Inflammatory macrophage treated with lipopolysaccharide for 1 hour (primary cell): Measurements from ENCODE around the gene CADM3.

Experiments
- DNase-seq, 2 donors: peaks; one replicate each; pipeline ENCODE4 v3.0.0-alpha.2; 2020 to 2022

The CADM3 gene

DNA sequence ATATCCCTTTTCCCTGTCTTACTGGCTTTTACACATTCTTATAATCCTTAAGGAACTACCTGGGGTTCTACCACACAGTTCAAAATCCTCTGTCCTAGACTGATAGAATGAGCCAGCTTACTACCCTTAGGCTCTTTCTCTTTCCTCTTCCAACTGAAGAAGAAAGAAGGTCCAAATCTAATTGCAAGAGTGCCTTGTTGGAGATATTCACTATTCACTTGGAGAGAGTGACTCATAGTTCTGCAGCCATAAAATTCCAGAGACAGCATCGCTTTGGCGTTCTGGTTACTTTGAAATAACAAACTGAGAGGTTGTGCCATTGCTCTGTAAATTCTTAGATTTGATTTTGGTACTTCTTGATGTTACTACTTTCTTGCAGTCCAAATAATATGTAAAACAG is 4.2 kb downstream of the CADM3 start:
- DNase-seq = no peak

DNA sequence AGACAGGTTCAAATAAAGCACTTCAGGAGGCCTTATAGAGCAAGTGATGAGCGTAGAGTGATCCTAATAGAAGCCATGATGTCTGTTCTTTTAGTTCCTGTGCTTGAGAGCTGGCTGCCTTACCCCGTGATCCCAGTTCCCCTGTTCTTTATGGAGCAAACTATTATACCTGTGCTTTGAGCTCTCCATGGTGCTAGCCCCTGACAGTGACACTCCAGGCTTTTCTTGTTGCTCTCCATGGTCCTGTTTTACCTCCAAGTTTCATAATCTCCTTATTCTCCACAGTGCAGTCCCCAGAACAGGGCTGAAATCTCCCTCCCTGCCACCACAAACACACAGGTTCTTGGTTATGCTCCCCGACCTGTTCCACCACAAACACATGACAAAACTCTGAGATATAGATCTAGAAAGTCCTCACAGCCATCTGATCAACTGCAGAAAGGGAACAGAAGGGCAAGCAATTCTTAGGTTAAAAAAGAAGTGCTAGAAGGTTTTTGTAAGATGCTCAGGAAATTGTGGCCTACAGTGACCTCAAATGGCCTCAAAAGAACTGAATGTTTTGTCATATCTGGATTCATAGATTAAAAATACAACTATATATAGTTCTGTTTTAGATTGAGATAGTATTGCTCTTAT is 6.0 kb downstream of the CADM3 start:
- DNase-seq = peak in 1 of 2 donors; percentile 43

DNA sequence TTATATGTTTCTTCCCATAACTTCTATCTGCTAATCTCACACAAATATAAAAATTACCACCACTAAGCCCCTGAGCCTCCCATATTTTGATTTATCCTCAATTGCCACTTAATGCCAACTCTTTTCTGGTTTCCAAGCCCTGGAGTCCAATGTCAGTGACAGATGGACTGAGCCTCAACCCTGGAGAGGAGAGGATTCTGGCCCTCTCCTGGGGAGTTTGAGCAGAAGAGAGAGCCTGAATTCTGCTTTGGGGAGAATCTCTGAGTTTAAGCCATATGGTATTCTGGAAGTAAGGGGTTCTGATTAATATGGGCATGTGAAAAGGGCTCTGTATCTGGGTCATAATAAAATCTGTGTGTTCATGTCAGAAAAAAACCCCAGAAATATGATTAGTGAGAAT is 8.5 kb downstream of the CADM3 start:
- no peak for DNase-seq

DNA sequence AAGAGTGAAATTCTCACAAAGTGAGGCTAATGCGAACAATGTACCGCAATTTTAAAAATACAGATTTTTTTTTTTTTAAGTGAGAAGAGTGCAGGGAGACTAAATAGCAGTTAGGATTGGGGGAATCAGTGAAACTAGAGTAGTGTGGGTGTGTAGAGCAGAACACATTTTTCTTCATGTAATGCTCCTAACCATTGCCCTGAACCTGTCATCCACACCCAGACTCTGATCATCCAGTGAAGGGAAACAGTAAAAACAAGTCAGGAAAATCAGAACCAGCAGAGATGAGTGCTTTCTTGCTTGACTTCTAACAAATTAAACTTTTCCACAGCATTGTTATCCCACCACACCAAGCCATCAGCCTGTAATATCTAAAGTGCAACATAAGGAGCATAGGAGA is 9.1 kb downstream of the CADM3 start:
- DNase-seq = no peak

DNA sequence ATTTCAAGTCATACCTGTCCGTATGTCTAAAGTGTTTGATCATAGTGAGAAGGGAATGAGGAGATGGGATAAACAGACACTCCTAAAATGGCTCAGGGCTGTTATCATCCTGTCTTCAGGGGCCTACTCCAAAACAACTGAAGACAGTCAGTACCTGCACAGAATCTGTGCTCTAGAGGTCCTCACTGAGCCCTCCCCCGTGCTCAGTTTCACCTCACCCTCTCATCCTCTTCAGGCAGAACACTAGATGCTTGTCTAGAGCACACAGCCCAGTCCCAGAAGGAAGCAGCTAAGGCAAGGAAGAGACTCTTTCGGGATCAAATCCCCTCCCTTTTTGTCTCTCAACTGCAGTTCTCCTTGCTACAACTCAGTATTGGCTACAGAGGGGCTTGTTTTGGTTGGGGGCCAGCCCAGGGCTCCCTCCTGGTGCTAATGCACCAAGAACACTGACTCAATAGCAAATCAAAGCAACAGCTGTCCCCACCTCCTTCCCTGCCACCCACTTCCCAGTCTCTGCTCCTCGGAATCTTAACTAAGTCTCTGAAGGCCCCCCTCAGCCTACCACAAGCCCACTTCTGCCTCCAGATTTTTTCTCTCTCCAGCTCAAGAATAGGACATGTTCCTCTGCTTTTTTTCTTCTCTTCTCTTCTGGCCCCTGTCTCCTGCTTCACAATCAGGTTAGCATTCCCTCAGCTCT is 10.1 kb downstream of the CADM3 start:
- DNase-seq = no peak

DNA sequence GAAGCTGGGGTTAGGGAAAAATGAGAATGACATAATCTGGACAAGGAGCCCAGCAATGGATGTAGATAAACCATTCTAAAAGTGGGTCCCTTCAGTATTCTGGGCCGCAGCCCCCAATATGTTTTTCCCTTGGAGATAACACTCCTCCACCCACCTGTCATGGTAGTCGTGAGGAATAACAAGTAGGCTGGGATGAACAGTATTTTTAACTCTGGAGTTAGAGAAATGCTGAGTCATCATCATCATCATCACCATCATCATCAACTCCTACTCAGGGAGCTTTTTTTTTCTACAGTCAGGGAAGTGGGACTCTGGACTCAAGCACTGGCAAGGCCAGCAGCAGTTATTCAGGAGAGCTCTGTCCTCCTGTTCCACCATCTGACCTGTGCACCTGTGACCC is 12.8 kb downstream of the CADM3 start:
- DNase-seq = peak in 1 of 2 donors; percentile 9

DNA sequence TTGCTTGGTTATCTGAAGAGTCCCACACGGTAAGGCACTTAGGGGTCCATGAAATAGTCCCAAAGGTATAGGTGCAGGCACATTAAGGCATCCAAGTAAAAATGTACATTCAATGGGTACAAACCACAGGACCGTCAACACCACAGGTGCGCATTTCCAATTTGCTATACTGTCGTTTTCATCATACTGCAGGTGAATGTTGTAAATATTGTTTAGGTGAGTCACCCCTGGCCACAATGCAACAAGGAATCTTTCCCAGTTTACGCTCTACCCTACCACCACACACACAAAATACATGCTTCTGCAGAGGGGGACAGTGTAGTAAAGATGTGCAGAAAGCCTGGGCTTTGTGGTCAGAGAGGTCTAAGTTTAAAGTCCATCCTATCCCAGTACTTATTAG is 13.7 kb downstream of the CADM3 start:
- DNase-seq = no peak

DNA sequence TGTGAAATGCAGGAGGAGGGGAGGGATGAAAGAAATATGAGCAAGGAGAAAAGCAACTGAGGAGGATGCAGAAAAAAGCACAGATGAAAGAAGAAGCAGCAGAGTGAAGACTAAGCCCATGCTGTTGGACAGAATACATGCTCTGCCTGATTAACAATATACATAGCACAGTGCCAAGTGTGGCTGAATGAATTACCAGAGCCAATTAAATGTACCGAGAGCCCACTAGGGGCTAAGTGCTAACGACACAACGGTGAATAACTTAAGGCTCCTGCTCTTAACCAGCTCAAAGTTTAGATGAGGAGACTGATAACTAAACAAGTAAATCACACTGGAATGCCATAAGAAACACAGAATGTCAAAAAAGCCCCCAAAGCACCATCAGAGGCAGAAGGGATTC is 15.6 kb downstream of the CADM3 start:
- no peak for DNase-seq

DNA sequence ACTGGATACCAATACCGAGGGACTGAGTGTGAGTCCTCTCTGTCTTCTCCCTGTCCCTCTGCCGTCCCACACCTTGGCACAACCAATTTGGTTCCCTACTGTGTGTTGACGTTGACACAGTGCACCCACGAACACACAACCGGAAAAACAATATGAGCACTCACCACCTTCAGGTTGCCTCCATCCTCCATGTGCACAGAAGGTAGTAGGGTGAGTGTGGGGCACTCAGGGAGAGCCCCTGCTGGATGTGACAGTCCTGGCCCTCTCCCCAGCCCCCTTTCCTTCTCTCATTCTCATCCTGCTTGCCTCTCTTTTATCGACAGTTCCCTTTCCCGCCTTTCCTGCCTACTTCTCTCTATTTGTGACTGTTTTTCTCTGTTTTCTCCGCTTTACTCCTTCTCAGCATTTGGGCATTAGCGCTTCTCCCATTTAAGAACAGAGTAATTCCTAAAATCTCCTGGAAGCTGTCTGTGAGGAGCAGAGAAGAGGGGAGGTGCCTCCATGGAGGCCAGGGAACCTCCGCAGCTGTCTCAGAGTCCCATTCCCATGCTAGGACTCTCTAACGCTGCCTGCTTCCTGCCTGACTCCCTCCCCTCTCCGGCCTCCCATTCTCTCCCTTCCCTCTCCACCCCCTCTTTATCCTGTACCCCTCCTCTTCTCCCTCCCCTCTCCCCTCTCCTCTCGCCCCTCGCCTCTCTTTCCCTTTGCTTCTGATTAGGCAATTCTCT is 16.4 kb downstream of the CADM3 start:
- DNase-seq = no peak

DNA sequence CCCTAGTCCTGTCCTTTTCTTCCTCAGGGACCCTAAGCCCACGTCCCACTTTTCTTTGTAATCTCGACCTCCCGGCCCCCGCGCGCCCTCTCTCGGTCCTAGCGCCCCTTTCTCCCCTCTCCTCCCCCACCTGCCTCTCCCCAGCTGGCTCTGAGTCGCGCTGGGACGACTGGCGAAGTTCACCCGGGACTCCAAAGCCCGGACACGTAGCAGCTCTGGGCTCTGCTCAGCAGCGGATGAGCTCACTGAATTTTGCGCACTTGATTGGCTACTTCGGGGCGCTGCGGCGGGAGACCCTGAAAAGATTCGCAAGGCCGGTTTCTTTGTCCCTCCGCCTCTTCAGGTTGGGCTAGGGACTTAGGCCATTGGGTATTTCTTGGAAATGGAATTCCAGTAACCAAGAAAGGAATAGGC is 17.0 kb downstream of the CADM3 start:
- peak; percentile 35 to 49 for DNase-seq

DNA sequence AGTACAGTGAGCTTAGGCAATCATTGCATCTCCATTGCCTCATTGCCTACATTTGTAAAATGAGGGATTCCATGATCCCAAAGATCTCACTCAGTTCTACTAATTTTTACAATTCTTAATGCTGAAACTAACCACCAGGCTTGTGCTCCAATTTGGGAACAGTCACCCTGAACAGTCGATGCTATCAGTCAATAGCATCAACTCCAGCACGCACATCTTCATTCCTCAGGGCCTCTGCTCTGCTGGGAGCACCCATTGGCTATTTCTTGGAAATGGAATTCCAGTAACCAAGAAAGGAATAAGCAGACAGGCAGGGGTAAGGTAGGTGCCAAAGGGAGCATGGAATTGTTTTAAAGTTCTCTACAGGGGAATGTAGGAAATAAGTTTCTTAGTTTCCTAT is 19.0 kb downstream of the CADM3 start:
- DNase-seq = no peak

DNA sequence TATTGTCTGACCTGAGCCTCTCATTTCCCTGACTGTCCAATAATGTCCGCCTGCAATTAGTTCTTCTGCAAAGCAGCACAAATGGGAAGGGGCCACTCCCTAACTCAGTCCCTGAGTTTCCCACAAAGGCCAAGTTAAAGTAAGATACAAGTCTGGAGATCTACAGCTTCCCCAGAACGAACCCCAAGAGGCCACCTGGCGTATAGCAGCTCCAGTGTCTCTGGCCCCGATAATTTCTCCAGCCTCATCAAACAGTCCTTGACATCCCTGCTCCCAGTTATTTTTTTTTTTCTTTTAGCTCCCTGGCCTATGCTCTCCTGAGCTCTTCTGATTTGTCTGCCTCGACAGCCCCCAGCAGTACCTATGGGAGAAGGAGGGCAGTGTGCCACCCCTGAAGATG is 25.1 kb downstream of the CADM3 start:
- DNase-seq = no peak

DNA sequence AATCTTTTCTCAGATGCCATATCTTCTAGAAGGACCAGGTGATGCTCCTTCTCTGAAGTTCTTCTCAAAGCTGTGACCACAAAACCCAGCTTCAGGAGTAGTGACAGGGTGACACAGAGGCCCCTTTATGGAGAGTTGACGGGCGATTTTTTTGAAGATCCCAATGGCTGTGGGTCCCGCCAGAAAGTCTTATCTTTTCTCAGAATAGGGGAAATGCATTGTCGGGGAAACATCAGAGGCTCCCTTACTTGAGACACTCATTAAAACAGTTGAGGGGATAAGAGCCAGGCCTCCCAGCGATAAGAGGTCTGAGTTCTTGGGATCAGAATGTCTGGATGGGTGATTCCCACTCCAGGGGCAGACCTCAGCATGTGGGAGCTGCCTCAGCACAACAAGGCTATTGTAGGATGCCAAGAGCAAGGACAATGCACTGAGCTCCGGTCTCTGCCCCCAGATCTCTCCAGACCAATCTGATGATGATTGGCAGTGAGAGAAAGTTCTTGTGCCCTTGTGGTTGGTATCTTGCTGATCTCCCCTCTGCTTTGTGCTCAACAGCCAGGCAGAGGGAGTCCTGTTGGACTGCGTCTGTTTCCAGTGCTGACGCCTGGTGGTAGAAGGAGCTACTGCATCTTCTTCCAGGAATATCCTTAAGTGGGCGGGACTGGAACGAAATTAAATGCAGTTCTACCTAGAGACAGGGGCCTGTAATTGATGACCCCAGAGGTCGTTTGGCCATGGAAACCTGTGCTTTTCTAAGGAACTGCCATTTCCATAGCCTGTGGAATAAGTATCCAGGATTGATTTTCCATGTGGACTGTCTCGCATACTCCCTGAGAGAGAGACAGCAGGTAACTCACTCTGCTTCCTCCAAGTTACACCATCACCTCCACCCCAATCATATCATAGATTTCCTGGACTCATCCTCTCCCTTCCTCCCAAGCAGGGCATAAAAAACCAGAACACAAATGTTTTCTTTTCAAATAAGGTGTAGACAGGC is 26.4 kb downstream of the CADM3 start:
- peak; percentile 64 to 96 for DNase-seq

DNA sequence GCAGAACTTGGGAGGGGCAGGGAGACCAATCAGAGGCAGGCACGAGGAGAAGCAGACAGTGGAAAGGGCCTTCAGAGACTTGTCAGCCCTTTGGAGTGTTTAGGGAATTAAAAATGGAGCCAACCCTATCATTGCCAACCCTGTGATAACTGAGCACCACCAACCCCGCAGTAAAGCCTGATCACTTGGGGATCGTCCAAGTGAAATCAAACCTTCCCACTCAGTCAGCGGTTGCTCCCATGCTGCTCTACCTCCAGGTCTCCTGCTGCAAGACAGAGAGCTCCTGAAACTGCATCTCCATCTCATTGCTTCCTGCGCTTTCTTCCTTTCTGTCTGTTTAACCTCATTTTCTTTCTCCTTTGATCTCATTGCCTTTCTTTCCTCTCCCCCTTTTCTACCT is 28.5 kb downstream of the CADM3 start:
- no peak for DNase-seq

DNA sequence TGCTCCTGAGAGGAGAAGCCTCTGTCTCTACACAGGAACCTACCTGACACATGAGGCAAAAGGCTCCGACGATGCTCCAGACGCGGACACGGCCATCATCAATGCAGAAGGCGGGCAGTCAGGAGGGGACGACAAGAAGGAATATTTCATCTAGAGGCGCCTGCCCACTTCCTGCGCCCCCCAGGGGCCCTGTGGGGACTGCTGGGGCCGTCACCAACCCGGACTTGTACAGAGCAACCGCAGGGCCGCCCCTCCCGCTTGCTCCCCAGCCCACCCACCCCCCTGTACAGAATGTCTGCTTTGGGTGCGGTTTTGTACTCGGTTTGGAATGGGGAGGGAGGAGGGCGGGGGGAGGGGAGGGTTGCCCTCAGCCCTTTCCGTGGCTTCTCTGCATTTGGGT is 29.4 kb downstream of the CADM3 start:
- no peak for DNase-seq

DNA sequence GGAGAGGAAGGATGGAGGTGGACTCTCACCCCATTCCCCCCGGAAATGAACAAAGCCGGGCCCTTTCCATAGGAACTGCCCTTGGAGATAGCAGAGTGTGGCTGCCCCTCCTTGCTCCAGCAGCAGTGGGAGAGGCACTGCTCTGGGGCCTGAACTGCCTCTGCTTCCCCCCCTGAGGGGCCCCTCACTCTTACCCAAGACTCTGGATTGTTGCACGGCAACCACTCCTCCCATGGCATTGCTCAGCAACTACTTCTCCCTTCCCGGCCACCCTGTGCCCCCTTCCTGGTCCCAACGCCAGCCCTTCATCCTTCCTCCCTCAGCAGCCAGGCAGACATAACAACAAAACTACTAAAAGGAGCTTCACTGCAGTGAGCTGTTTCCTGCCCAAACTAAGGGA is 30.2 kb downstream of the CADM3 start:
- no peak for DNase-seq

DNA sequence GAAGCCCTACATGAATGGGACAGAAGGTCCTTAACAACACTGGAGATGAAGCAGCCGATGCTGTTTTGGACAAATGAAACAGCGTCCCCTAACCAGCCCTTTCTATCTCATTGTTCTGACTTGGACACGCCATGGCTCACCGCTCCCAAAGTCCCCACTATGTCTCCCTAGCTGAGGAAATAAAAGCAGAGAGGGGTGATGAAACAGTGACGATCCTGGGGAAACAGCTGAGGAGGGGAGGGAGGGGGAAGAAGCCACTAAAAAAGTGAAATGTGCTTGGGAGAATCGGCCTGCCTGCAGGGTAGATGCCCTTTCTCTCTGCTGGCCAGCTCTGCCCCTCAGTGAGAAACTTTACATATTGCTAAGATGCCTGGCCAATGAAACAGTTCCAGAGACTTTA is 32.2 kb downstream of the CADM3 start:
- no peak for DNase-seq

DNA sequence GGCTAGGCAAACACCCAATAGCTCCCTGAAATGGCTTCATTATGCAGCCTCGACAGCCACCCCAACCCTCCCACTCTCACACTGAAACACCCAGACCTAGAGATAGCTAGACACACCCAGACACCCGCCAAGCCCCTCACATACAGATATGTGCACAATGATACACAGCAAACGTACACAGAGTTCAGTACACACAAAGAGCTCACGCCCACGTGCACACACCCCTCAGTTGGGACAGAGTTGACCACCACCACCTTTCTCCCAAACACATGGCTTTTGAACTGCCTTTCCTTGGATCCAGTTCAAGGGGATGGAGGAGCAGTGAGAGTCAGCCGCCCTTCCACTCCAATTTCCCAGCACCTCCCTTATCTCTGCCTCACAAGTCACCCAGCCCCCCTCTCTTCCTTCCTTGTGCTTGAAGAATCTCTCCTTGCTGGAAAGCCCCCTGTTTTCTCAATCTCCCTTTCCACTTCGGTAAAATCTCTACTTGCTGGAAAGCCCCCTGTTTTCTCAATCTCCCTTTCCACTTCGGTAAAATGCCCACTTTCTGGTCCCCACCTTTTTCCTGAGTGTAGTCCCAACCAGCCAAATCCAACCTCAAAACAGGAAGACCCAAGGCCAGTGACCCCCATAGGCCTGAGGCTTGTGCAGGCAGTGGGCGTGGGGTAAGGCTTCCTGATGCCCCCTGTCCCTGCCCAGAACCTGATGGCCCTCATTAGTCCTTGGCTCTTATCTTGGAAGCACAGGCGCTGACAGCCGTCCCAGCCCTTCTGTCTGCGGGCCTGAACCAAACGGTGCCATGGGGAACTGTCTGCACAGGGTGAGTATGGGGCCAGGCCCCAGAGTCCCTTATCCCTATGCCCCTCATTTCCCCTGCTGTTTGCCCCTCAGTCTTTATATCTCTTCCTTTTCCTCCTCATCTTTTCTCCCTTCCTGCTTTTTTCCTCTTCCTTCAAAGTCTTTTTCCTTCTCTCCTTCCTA is 33.0 kb downstream of the CADM3 start, which contains the start of gene ACKR1:
Gene ACKR1, plus strand, starts transcription at position 715 of the 981 bp plus-strand sequence. Its CDS starts 85 bp downstream, at position 800.
- no peak for DNase-seq

DNA sequence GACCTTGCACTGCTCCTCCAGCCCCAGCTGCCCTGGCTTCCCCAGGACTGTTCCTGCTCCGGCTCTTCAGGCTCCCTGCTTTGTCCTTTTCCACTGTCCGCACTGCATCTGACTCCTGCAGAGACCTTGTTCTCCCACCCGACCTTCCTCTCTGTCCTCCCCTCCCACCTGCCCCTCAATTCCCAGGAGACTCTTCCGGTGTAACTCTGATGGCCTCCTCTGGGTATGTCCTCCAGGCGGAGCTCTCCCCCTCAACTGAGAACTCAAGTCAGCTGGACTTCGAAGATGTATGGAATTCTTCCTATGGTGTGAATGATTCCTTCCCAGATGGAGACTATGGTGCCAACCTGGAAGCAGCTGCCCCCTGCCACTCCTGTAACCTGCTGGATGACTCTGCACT is 33.8 kb downstream of the CADM3 start:
- no peak for DNase-seq

DNA sequence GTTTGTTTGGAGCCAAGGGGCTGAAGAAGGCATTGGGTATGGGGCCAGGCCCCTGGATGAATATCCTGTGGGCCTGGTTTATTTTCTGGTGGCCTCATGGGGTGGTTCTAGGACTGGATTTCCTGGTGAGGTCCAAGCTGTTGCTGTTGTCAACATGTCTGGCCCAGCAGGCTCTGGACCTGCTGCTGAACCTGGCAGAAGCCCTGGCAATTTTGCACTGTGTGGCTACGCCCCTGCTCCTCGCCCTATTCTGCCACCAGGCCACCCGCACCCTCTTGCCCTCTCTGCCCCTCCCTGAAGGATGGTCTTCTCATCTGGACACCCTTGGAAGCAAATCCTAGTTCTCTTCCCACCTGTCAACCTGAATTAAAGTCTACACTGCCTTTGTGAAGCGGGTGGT is 34.7 kb downstream of the CADM3 start:
- no peak for DNase-seq

DNA sequence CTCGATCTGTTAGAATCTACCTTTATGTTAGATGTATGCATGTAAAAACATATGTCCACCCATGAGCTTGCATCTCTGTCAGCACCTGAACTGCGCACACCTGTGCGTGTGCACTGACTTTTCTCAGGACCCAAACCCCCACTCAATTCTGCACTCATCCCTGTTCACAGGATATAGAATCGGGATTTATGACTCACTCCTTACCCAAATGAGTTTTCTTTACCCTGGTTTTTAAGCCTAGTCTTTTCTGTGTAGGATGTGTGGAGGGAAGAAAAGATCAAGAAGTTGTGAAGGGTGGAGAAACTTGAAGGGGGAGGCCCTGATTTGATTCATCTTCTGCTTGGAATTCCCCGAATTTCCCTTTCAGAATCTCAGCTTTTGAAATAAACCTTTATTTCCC is 35.7 kb downstream of the CADM3 start:
- DNase-seq = no peak

DNA sequence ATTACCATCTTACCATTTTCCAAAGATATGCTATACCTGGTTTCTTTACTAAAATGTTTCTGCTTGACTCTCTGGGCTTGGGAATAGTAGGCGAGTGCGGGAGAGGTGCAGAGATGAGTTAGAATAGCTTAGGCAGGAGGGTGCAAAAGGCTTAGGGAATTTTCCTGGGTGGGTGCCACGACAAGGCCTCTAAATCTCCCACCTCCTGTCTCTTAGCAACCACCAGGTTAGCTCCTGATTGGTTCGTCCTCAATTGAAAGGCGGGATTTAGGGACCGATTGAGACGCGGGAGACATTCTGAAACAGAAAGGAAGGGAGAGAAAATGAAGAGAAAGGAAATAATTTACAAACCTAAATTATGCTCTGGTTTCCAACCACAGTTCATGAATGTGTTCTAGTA is 36.4 kb downstream of the CADM3 start:
- no peak for DNase-seq
